RWPE1 (cell line): ENCODE measurements around the gene CMIP.

Experiments used
- CTCF ChIA-PET: fragments of 350-600 bp; sonication (Branson Sonifier 250); formaldehyde crosslinking; extraction: SDS; loops from one replicate; lab custom pipeline; 2021; lab: Yijun Ruan, JAX
- POLR2A ChIA-PET: fragments of 400-600 bp; formaldehyde crosslinking; extraction: SDS; loops from one replicate; lab custom pipeline; 2020; ENCODE audit warnings: antibody characterized with exemption; ENCODE audit not compliant: low non-redundant PET; lab: Yijun Ruan, JAX
- DNase-seq: peaks from one replicate; pipeline ENCODE4 v3.0.0; 2012; ENCODE audit warnings: low spot score
- H3K27ac ChIP-seq: fragments of 450-650 bp; 2 replicates; pipeline ENCODE4 v1.5.1; 2017
- CTCF ChIP-seq: fragments of 450-650 bp; conservative IDR thresholded peaks from 2 replicates; pipeline ENCODE4 v1.5.1; 2017; ENCODE audit warnings: low read depth, mild to moderate bottlenecking

Gene CMIP

DNA sequence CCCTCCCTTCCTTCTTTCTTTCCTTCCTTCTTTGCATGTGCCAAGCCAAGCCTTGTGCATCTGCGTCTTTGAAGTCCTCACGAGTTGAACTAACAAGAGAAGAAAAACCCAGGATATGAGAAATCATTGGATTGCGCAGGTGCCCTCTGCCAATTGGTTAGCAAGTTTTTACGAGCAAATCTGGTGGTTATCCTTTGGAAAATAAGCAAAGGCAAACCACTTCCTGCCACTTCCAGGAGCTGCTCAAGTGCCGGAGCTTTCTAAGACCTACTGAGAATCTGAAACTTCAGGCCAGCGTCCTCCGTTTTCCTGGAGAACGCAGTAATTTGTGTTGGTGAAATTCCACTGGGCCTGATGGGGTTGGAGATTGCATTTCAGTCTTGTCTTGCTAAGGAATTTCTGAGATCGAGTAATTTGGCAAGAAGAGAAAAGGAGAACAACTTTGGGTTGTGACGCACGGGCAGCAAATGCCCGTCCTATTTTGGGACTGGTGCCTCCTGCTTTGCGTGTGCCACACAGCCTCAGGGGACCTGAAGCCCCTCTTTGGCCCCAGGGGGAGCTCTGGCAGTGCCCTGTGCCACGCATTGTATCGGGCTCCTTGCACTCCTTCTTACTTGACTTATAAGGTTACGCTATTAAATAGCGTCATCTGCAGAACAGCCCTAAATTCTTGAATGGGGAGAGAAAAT lies 56.4 kb downstream of the CMIP start:
- no peak for TF ChIP-seq CTCF
- POLR2A ChIA-PET: no interaction called here

DNA sequence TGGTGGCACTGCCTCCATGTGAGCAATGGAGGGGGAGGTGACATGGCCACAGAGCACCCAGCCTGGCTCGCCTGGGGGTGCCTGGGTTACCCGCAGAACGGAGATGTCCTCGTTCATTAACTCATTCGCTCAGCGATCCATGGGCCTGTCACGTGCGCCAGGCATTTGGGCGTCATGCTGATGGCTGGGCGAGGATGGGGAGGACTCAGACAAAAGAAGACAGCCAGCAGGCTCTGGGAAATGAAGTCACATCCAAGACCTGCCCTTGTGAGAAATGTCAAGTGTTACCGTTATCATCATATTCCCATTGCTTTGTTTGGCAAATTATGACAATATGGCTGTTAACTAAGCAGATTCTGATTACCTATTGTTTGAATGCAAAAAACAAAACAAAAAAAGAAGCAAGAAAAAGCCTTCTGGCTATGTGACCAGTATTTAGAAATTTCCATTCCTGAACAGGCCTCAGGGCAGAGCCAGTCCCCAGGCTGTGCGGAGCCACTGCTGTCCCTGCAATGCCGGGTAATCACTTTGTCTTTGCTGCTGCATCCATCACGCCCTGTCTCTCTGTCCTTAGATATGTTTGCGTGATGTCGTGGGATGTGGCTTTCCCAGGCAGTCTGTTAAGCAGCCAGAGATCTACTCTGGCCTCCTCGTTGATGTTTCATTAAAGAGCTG lies 57.9 kb downstream of the CMIP start:
- H3K27ac ChIP-seq: peak overlapping the region; percentile 93
- CTCF ChIA-PET: no interaction called here
- no peak for DNase-seq
- POLR2A ChIA-PET: no interaction called here
- no peak for TF ChIP-seq CTCF

More for the DNA sequence above, 56.4 kb downstream of the CMIP start:
- CTCF ChIA-PET: no interaction called here
- peak overlapping the region; percentile 93 for H3K27ac ChIP-seq
- peak; percentile 46 for DNase-seq

DNA sequence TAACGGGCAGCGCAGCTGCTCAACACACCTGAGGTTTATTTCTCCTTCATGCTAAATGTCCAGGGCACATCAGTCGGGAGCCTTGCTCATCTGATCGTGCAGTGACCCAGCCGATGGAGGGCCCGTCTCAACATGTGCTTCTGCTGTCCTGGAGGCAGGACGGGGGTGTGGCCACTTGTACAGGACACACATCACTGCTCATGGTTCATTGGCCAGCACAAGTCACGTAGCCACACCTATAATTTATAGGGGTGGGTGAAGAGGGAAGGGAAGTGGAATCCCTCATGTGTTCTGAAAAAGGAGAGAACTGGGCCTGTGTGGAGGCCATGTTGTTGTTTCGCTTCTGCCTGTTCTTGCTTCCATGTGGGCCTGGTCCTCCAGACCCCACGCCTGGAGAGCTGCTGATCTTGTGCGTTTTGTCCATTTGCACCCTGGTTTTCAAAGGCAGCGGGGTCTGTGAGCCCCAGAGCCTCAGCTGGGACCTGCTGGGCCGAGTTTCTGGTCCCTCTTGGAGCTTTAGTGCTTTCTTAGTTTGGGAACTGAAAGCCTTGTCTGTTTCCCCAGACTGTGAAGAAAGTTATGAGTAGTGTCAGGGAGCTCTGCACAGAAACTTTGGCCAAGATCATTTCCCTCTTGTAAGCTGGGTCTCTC lies 60.5 kb downstream of the CMIP start:
- ChIA-PET CTCF (no interaction called here), POLR2A (no interaction called here)
- H3K27ac ChIP-seq: peak overlapping the region; percentile 93
- DNase-seq: peak; percentile 83
- no peak for TF ChIP-seq CTCF

GRCh38 chr16:81509404-81509803 lies 64.8 kb downstream of the CMIP start:
- no peak for TF ChIP-seq CTCF
- H3K27ac ChIP-seq: peak overlapping the region; percentile 7; the same call in 1 of the 2 replicates
- CTCF ChIA-PET: interaction anchor here (0.6 kb wide), 1 partner anchor 14 kb away, joined by 5 read pairs; no protein-coding TSS in a partner anchor
- no peak for DNase-seq
- POLR2A ChIA-PET: no interaction called here

GRCh38 chr16:81510016-81510415 lies 65.4 kb downstream of the CMIP start:
- ChIA-PET POLR2A (no interaction called here), CTCF (interaction anchor here (0.6 kb wide), 1 partner anchor 58 kb away, joined by 4 read pairs; no protein-coding TSS in a partner anchor)
- H3K27ac ChIP-seq: peak overlapping the region; percentile 7; the same call in 1 of the 2 replicates
- TF ChIP-seq CTCF: no peak
- no peak for DNase-seq

DNA sequence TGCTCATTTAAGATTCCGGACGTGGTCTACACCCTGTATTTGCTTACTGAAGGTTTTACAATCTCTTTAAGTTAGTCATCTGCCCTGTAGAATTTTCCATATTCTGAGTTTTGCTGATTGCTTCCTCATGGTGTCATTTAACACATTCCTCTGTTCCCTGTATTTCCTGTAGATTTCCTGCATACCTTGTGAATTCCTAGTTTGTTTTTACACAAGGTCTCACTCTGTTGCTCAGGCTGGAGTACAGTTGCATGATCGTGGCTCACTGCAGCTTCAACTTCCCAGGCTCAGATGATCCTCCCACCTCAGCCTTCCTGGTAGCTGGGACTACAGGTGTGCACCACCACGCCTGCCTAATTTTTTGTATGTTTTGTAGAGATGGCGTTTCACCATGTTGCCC lies 66.8 kb downstream of the CMIP start:
- POLR2A ChIA-PET: no interaction called here
- CTCF ChIA-PET: no interaction called here
- peak overlapping the region; percentile 23; the same call in 1 of the 2 replicates for H3K27ac ChIP-seq
- no peak for TF ChIP-seq CTCF
- DNase-seq: peak; percentile 20
